H1 (cell line): Measurements from ENCODE around the gene PFN3. TPM values are rescaled to one million over a fixed set of nuclear protein-coding genes. Genes with fewer than 3 reads are reported as not detected.
A peak's percentile ranks its signal among the peaks of the same experiment; 100 is the strongest.

Experiments
- CTCF ChIA-PET: fragments of 300-600 bp; sonication (Branson Sonifier 250); formaldehyde crosslinking; loops from one replicate; lab custom pipeline; 2021; ENCODE audit not compliant: partially characterized antibody; lab: Charles Lee
- POLR2A ChIA-PET: fragments of 300-600 bp; sonication (Branson Sonifier 250); formaldehyde crosslinking; loops from one replicate; lab custom pipeline; 2021; ENCODE audit warnings: inconsistent platforms; ENCODE audit not compliant: partially characterized antibody; lab: Charles Lee
- DNase-seq, 2 experiments: peaks; one replicate each; pipeline versions ENCODE4 v3.0.0 to v3.0.0-alpha.2; 2010 to 2022; ENCODE audit warnings: low spot score in 2 of 2, low read depth in 1 of 2, mixed read lengths in 1 of 2
- FAIRE-seq: peaks from 2 replicates; lab custom pipeline; 2011; peaks lifted over from hg19 to GRCh38; lab: Jason Lieb, UNC
- H2AFZ ChIP-seq: 2 replicates; pipeline ENCODE4 v1.8.1; 2012; ENCODE audit warnings: low read length, inconsistent platforms
- H2AK5ac ChIP-seq: 2 replicates; pipeline ENCODE4 v1.6.1; 2013; ENCODE audit warnings: low read depth, low read length
- H2BK120ac ChIP-seq: replicated peaks from 2 replicates; pipeline ENCODE3; 2013; ENCODE audit warnings: low read depth, low read length, inconsistent platforms
- H2BK12ac ChIP-seq: 2 replicates; pipeline ENCODE4 v1.6.1; 2013; ENCODE audit warnings: low read depth, low read length
- H2BK15ac ChIP-seq: 2 replicates; pipeline ENCODE4 v1.6.1; 2013; ENCODE audit warnings: low read length
- H2BK20ac ChIP-seq: 2 replicates; pipeline ENCODE4 v1.6.1; 2013; ENCODE audit warnings: low read length
- H2BK5ac ChIP-seq: 2 replicates; pipeline ENCODE4 v1.6.1; 2013; ENCODE audit warnings: low read depth, low read length
- H3K14ac ChIP-seq: 2 replicates; pipeline ENCODE4 v1.6.1; 2013; ENCODE audit warnings: inconsistent platforms; ENCODE audit not compliant: insufficient read length
- H3K18ac ChIP-seq: 2 replicates; pipeline ENCODE4 v1.6.1; 2013; ENCODE audit warnings: low read length; ENCODE audit errors: extremely low read depth
- H3K23ac ChIP-seq: 2 replicates; pipeline ENCODE4 v1.6.1; 2013; ENCODE audit warnings: inconsistent platforms; ENCODE audit not compliant: insufficient read length
- H3K23me2 ChIP-seq: 2 replicates; pipeline ENCODE4 v1.6.1; 2013; ENCODE audit warnings: low read depth, low read length
- H3K27ac ChIP-seq: 2 replicates; pipeline ENCODE4 v1.6.1; 2011; ENCODE audit warnings: low read depth, low read length, inconsistent platforms
- H3K27me3 ChIP-seq, 4 experiments: replicated peaks in 1 of 4; 1 replicate in 1 of 4; 2 replicates in 3 of 4; pipeline versions ENCODE4 v1.6.1 to v1.8.1; 2011 to 2013; ENCODE audit warnings: low read length in 3 of 4, mild to moderate bottlenecking in 3 of 4, inconsistent platforms in 2 of 4, mixed read lengths in 2 of 4, moderate library complexity in 1 of 4; ENCODE audit not compliant: control insufficient read depth in 3 of 4, insufficient read depth in 3 of 4; ENCODE audit errors: extremely low read depth in 1 of 4
- H3K36me3 ChIP-seq, 4 experiments: 2 replicates each; pipeline versions ENCODE4 v1.6.1 to v1.8.1; 2011 to 2013; ENCODE audit warnings: mild to moderate bottlenecking in 4 of 4, low read length in 3 of 4, moderate library complexity in 2 of 4, control low read depth in 1 of 4, inconsistent platforms in 1 of 4; ENCODE audit not compliant: insufficient read depth in 4 of 4, control insufficient read depth in 2 of 4
- H3K4ac ChIP-seq: replicated peaks from 2 replicates; pipeline ENCODE3; 2013; ENCODE audit warnings: low read length, low read depth, mixed read lengths, inconsistent platforms; ENCODE audit not compliant: insufficient read length
- H3K4me1 ChIP-seq, 4 experiments: replicated peaks in 1 of 4; 1 replicate in 1 of 4; 2 replicates in 3 of 4; pipeline versions ENCODE4 v1.6.1 to v1.8.1; 2011 to 2013; ENCODE audit warnings: low read length in 3 of 4, inconsistent platforms in 2 of 4, mixed read lengths in 1 of 4; ENCODE audit not compliant: insufficient read depth in 4 of 4, control insufficient read depth in 3 of 4
- H3K4me2 ChIP-seq, 2 experiments: 2 replicates each; pipeline versions ENCODE4 v1.6.1 to v1.8.1; 2011 to 2013; ENCODE audit warnings: low read depth in 2 of 2, low read length in 2 of 2, control low read depth in 1 of 2, inconsistent platforms in 1 of 2, mild to moderate bottlenecking in 1 of 2; ENCODE audit not compliant: insufficient read depth in 1 of 2
- H3K4me3 ChIP-seq, 4 experiments: fragments of 200-600, 300-600 bp in 1 of 4; sonication (generic), shearing (Covaris generic), sonication (Bioruptor Twin) in 1 of 4; 2 replicates each; pipeline versions ENCODE4 v1.5.1 to v1.8.1; 2011 to 2016; ENCODE audit warnings: low read length in 4 of 4, low read depth in 3 of 4, control low read depth in 2 of 4, inconsistent platforms in 2 of 4, mild to moderate bottlenecking in 2 of 4, mixed read lengths in 1 of 4, moderate library complexity in 1 of 4; ENCODE audit not compliant: insufficient read depth in 2 of 4; ENCODE audit errors: extremely low read depth in 1 of 4
- H3K56ac ChIP-seq: replicated peaks from 2 replicates; pipeline ENCODE3; 2013; ENCODE audit warnings: low read depth, mild to moderate bottlenecking, mixed read lengths, low read length, inconsistent platforms; ENCODE audit not compliant: insufficient read length
- H3K79me1 ChIP-seq: 2 replicates; pipeline ENCODE4 v1.6.1; 2013; ENCODE audit warnings: low read depth, low read length, control low read depth
- H3K79me2 ChIP-seq, 2 experiments: 2 replicates each; pipeline versions ENCODE4 v1.6.1 to v1.8.1; 2012 to 2013; ENCODE audit warnings: low read length in 2 of 2, mild to moderate bottlenecking in 2 of 2, inconsistent platforms in 1 of 2; ENCODE audit not compliant: insufficient read depth in 2 of 2, control insufficient read depth in 1 of 2
- H3K9ac ChIP-seq, 4 experiments: replicated peaks in 1 of 4; 1 replicate in 1 of 4; 2 replicates in 3 of 4; pipeline versions ENCODE4 v1.6.1 to v1.8.1; 2011 to 2013; ENCODE audit warnings: low read depth in 3 of 4, low read length in 3 of 4, control low read depth in 2 of 4, mild to moderate bottlenecking in 2 of 4, moderate library complexity in 2 of 4, inconsistent platforms in 1 of 4; ENCODE audit errors: extremely low read depth in 1 of 4
- H3K9me3 ChIP-seq, 2 experiments: 2 replicates each; pipeline versions ENCODE4 v1.6.1 to v1.8.1; 2012 to 2013; ENCODE audit warnings: mild to moderate bottlenecking in 2 of 2, moderate library complexity in 2 of 2, control low read depth in 1 of 2, inconsistent platforms in 1 of 2, low read depth in 1 of 2, low read length in 1 of 2, mixed read lengths in 1 of 2; ENCODE audit not compliant: insufficient read depth in 2 of 2
- H4K20me1 ChIP-seq, 2 experiments: replicated peaks in 1 of 2; 2 replicates each; pipeline versions ENCODE3 to v1.8.1; 2011 to 2013; ENCODE audit warnings: inconsistent platforms in 2 of 2, low read length in 2 of 2, mild to moderate bottlenecking in 1 of 2; ENCODE audit not compliant: insufficient read depth in 2 of 2, control insufficient read depth in 1 of 2
- H4K5ac ChIP-seq: 2 replicates; pipeline ENCODE4 v1.6.1; 2013; ENCODE audit warnings: low read length, low read depth, mixed read lengths, inconsistent platforms; ENCODE audit not compliant: insufficient read length
- H4K8ac ChIP-seq: 2 replicates; pipeline ENCODE4 v1.8.0; 2013; ENCODE audit warnings: mild to moderate bottlenecking, moderate library complexity, low read length, inconsistent platforms; ENCODE audit not compliant: insufficient read depth; ENCODE audit errors: extremely low read depth
- H4K91ac ChIP-seq: replicated peaks from 2 replicates; pipeline ENCODE3; 2013; ENCODE audit warnings: low read length, mixed read lengths, inconsistent platforms; ENCODE audit not compliant: insufficient read length
- CHD1 ChIP-seq: IDR thresholded peaks from 2 replicates; pipeline ENCODE4 v1.6.1; 2012; ENCODE audit warnings: low read depth, low read length, improper control_type of control experiment
- CREB1 ChIP-seq: IDR thresholded peaks from 2 replicates; pipeline ENCODE4 v1.6.1; 2012; ENCODE audit warnings: inconsistent platforms
- JUN ChIP-seq: IDR thresholded peaks from 2 replicates; pipeline ENCODE4 v1.6.1; 2011; ENCODE audit warnings: low read depth, mild to moderate bottlenecking, improper control_type of control experiment, low read length
- KDM4A ChIP-seq: IDR thresholded peaks from one replicate; pipeline ENCODE4 v1.7.1; 2012; ENCODE audit warnings: low read depth, mild to moderate bottlenecking, moderate library complexity, low read length, inconsistent platforms; ENCODE audit not compliant: severe bottlenecking
- NRF1 ChIP-seq: IDR thresholded peaks from 2 replicates; pipeline ENCODE4 v1.6.1; 2011; ENCODE audit warnings: mild to moderate bottlenecking, low read depth, low read length, improper control_type of control experiment
- POLR2A ChIP-seq, 2 experiments: IDR thresholded peaks; 1 replicate in 1 of 2; 2 replicates in 1 of 2; pipeline ENCODE4 v1.6.1; 2011; ENCODE audit warnings: low read depth in 2 of 2, low read length in 2 of 2, mild to moderate bottlenecking in 2 of 2; ENCODE audit errors: control extremely low read depth in 1 of 2
- POLR2AphosphoS5 ChIP-seq: IDR thresholded peaks from 2 replicates; pipeline ENCODE4 v1.6.1; 2011; ENCODE audit warnings: low read depth, low read length
- RBBP5 ChIP-seq: IDR thresholded peaks from 2 replicates; pipeline ENCODE4 v1.7.1; 2012; ENCODE audit warnings: low read depth, mild to moderate bottlenecking, inconsistent platforms, low read length, moderate library complexity, borderline replicate concordance
- SIN3A ChIP-seq, 2 experiments: IDR thresholded peaks in 1 of 2; conservative IDR thresholded peaks in 1 of 2; 2 replicates each; pipeline ENCODE4 v1.6.1; 2011 to 2012; ENCODE audit warnings: low read length in 2 of 2, improper control_type of control experiment in 1 of 2, low read depth in 1 of 2, mild to moderate bottlenecking in 1 of 2
- SUZ12 ChIP-seq: fragments of 200-600 bp; sonication (generic); IDR thresholded peaks from 2 replicates; pipeline ENCODE4 v1.6.1; 2012; ENCODE audit warnings: mild to moderate bottlenecking, inconsistent platforms, low read length, moderate library complexity, mixed read lengths
- TEAD4 ChIP-seq: IDR thresholded peaks from 2 replicates; pipeline ENCODE4 v1.6.1; 2012; ENCODE audit warnings: low read depth, low read length, inconsistent platforms, mixed read lengths
- WGBS, 2 experiments: shearing (Covaris generic) in 1 of 2; methylation state at CpG; one replicate each; pipeline versions ENCODE4 v1.1.6 to v1.1.7; 2013 to 2015; ENCODE audit warnings: low lambda C conversion rate in 2 of 2, mixed read lengths in 2 of 2, inconsistent platforms in 1 of 2, low coverage in 1 of 2, missing lambda C conversion rate in 1 of 2; ENCODE audit not compliant: insufficient replicate concordance in 2 of 2, insufficient coverage in 1 of 2, insufficient read length in 1 of 2; ENCODE audit errors: extremely low coverage in 1 of 2, missing lambda C conversion rate in 1 of 2; 5-methylcytosine and 5-hydroxymethylcytosine counted together
- polyA plus RNA-seq, 7 experiments: library from polyadenylated mRNA; depleted of rRNA in 3 of 7; stranded (reverse) in 5 of 7; unstranded in 2 of 7; fragments of >200 nt in 5 of 7; fragments of 200-250 nt in 2 of 7; gene quantifications; 1 replicate in 5 of 7; 2 replicates in 1 of 7; 4 replicates in 1 of 7; pipeline versions ENCODE4 v1.2.1 to v1.2.3, GENCODE V29; 2011 to 2013; ENCODE audit warnings: missing spikeins in 2 of 7, mixed read lengths in 2 of 7
- total RNA-seq: library from RNA; stranded (reverse); fragmentation: NEBNext Ultra II Directional; extraction: Animal tissue kit (Norgen Biotek cat#: 25700); gene quantifications from 2 replicates; pipeline ENCODE4 v1.2.1, GENCODE V29; 2021

PFN3 gene
- total and polyA plus RNA-seq, 2 of the 8 experiments (the other 6 are each of a cell fraction or from before 2014, with no cell fraction given), result not detected

DNA sequence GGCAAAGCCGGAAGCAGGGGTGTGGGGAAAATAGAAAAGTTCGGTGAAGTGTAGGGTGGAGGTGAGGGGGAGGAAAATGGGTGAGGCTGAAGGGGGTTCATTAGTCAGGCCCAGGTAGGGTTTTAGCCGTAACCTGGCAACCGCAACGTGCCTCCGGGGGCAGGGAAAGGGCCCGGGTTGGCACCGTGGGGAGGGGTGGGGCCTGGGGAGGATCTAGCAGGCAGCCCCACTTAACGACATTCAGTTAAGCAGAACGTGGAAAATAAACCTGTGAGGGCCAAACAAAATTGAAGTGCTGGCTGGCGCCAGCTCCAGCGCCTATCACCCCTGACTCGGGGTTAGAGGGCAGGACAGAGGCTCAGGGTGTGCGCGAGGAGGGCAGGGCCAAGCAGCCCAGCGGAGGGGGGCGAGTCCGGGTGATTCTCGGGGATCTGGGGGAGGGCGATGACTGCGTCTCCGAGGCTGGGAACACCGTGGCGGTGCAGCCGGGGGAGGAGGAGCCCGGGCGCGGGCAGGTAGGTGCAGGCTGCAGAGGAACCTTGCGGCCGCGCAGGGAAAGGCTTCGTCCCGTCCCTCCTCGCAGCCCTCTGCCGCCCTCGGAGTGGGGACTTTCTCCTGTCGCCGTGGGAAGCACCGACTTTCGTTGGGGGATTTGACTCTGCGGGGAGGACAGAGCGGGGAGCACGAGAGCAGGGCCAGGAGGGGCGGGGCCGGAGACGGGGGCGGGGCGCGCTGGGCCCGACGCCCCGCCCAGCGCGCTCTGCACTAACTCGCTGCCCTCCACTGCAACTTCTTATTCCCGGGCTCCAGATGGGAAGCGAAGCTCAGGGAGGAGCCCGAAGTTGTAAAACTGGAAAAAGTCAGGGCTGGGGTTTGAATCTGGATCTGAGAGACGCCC lies 37.6 kb downstream of the PFN3 start:
- Histone ChIP-seq H3K23me2 (peaks cover 16% of the 10 kb centered on the region; the same call in 1 of the 2 replicates), H4K20me1 (no peaks in the 10 kb centered on the region), H4K5ac (peak overlapping the region; percentile 98), H2AK5ac (no peak overlapping the region), H3K79me1 (no peaks in the 10 kb centered on the region), H3K14ac (no peak overlapping the region), H4K8ac (peak overlapping the region; percentile 98), H3K79me2 (no peaks in the 10 kb centered on the region), H2BK5ac (peak overlapping the region; percentile 96; the same call in 1 of the 2 replicates), H4K91ac (peak overlapping the region; percentile 98), H2BK15ac (peak overlapping the region; percentile 1; the same call in 1 of the 2 replicates), H2AFZ (peak overlapping the region; percentile 94; the same call in 1 of the 2 replicates), H3K9ac (no peak overlapping the region; a peak in 1 of 7 replicates), H3K4ac (no peak overlapping the region), H2BK120ac (no peak overlapping the region), H3K4me2 (peak overlapping the region; percentile 70 to 80), H3K18ac (peak overlapping the region; percentile 93), H3K23ac (no peak overlapping the region), H2BK20ac (no peak overlapping the region), H2BK12ac (peak overlapping the region; percentile 87; the same call in 1 of the 2 replicates), H3K4me1 (peaks cover 2 to 27% (median 22%) of the 10 kb centered on the region in 4 experiments), H3K56ac (no peak overlapping the region), H3K4me3 (peak overlapping the region; percentile 43 to 69 (median 48)), H3K27me3 (peaks cover 0 to 11% (median 9%) of the 10 kb centered on the region in 4 experiments; a peak in 4 of 7 replicates), H3K36me3 (no peaks in the 10 kb centered on the region), H3K27ac (no peak overlapping the region), H3K9me3 (no peaks in the 10 kb centered on the region)
- 6 to 100% methylated on average over 1 to 34 of the region's 59 CpGs for WGBS, 2 experiments
- DNase-seq (peak in 1 of 2 experiments; percentile 89), FAIRE-seq (no peak)
- ChIA-PET CTCF (interaction anchor here (0.6 to 15.6 kb wide), 6 partner anchors 7 to 1780 kb away, joined by 3 to 251 read pairs (median 22); partner anchors contain the start of genes LMAN2, MXD3 and RGS14), POLR2A (interaction anchor here (0.8 to 5.9 kb wide), 9 partner anchors 11 to 93 kb away, joined by 3 to 66 read pairs (median 4); partner anchors contain the start of genes LMAN2 and PRR7)
- 0 out of 2 replicates have a peak, but pooled peaks have one; percentile 5 for TF ChIP-seq CREB1
- TF ChIP-seq POLR2A (IDR thresholded peaks at IDR 0.05; ENCODE audit: control extremely low read depth in 1 of 2, low read depth in 2 of 2, low read length in 2 of 2), result 0 out of 3 replicates have a peak, but pooled peaks of 1 of the 2 experiments have one; percentile 16
- TF ChIP-seq SUZ12, result no peak
- peak; percentile 60; the same call in 1 of the 2 replicates for TF ChIP-seq RBBP5
- TF ChIP-seq NRF1, result no peak
- 0 out of 4 replicates have a peak, but pooled peaks of 1 of the 2 experiments have one; percentile 11 for TF ChIP-seq SIN3A (conservative IDR thresholded peaks at IDR 0.05 in 1 of 2, IDR thresholded peaks at IDR 0.05 in 1 of 2; ENCODE audit: low read depth in 1 of 2, low read length in 2 of 2)
- TF ChIP-seq KDM4A, result peak; percentile 69
- TF ChIP-seq POLR2AphosphoS5, result no peak
- TF ChIP-seq CHD1, result no peak
- TF ChIP-seq JUN, result no peak
- TF ChIP-seq TEAD4, result no peak
